HG03460 (cell line): ENCODE data around the gene TBRG1.
"Not testable (repeated sequence)": the region's sequence is repeated elsewhere in the genome, so short reads cannot be mapped to it uniquely, and the experiment has no call there.

Experiments used
- ATAC-seq: cut with Tn5 transposase; IDR thresholded peaks from one replicate; pipeline ENCODE4 v1.9.1; 2021; ENCODE audit not compliant: unreplicated experiment

Gene TBRG1

GRCh38 chr11:124622531-124623451, at the start of gene TBRG1:
TSS of gene TBRG1 (plus strand) at chr11:124622864. CDS start at chr11:124623084, 220 bp downstream.
- peak; percentile 99 for ATAC-seq

- ATAC-seq = no peak
Observed at GRCh38 chr11:124577716-124578427, 44.8 kb upstream of the TBRG1 start.

- ATAC-seq = no peak
Observed at GRCh38 chr11:124578761-124579160, 43.9 kb upstream of the TBRG1 start.

- no peak for ATAC-seq
Observed at GRCh38 chr11:124581817-124582216, 40.8 kb upstream of the TBRG1 start.

- no peak for ATAC-seq
Observed at GRCh38 chr11:124582565-124582964, 40.1 kb upstream of the TBRG1 start.

- no peak for ATAC-seq
Observed at GRCh38 chr11:124583781-124584180, 38.9 kb upstream of the TBRG1 start.

- no peak for ATAC-seq
Observed at GRCh38 chr11:124584681-124585372, 37.8 kb upstream of the TBRG1 start.

- no peak for ATAC-seq
Observed at GRCh38 chr11:124586238-124586860, 36.3 kb upstream of the TBRG1 start.

- ATAC-seq = no peak
Observed at GRCh38 chr11:124591430-124591829, 31.2 kb upstream of the TBRG1 start.

GRCh38 chr11:124592627-124593026, 30.0 kb upstream of the TBRG1 start:
- no peak for ATAC-seq

GRCh38 chr11:124595302-124595701, 27.4 kb upstream of the TBRG1 start:
- no peak for ATAC-seq

GRCh38 chr11:124597626-124598025, 25.0 kb upstream of the TBRG1 start:
- ATAC-seq = no peak

- ATAC-seq = no peak
Observed at GRCh38 chr11:124600621-124601320, 21.9 kb upstream of the TBRG1 start.

- no peak for ATAC-seq
Observed at GRCh38 chr11:124602193-124602592, 20.5 kb upstream of the TBRG1 start.

GRCh38 chr11:124602723-124603122, 19.9 kb upstream of the TBRG1 start:
- not testable (repeated sequence) for ATAC-seq

GRCh38 chr11:124605719-124606118, 16.9 kb upstream of the TBRG1 start:
- no peak for ATAC-seq

GRCh38 chr11:124608147-124608546, 14.5 kb upstream of the TBRG1 start:
- ATAC-seq = no peak

GRCh38 chr11:124610295-124610694, 12.4 kb upstream of the TBRG1 start:
- no peak for ATAC-seq

- no peak for ATAC-seq
Observed at GRCh38 chr11:124611064-124611463, 11.6 kb upstream of the TBRG1 start, which contains the start of gene PANX3. TSS of gene PANX3 (plus strand) at chr11:124611428. CDS start at chr11:124611557, 129 bp downstream.

- no peak for ATAC-seq
Observed at GRCh38 chr11:124612045-124612444, 10.6 kb upstream of the TBRG1 start.
